Neural progenitor cell (in vitro differentiated cells): ENCODE measurements around the gene C2orf72. TPM values are rescaled to one million over a fixed set of nuclear protein-coding genes. Genes with fewer than 3 reads are reported as not detected.

ENCODE experiments used
- DNase-seq: peaks from one replicate; pipeline ENCODE4 v3.0.0-alpha.2; 2016; ENCODE audit warnings: low spot score
- H2AFZ ChIP-seq: fragments of 200-600 bp; sonication (generic); replicated peaks from 2 replicates; pipeline ENCODE4 v1.6.1; 2016; ENCODE audit warnings: antibody characterized with exemption
- H3F3A ChIP-seq: fragments of 200-600 bp; sonication (generic); 2 replicates; pipeline ENCODE4 v1.6.1; 2016; ENCODE audit warnings: antibody characterized with exemption, low read depth
- H3K27ac ChIP-seq: fragments of 200-600 bp; sonication (generic); 2 replicates; pipeline ENCODE4 v1.5.1; 2016; ENCODE audit warnings: mild to moderate bottlenecking
- H3K27me3 ChIP-seq: fragments of 200-600 bp; sonication (generic); 2 replicates; pipeline ENCODE4 v1.6.1; 2016; ENCODE audit warnings: mild to moderate bottlenecking, moderate library complexity
- H3K36me3 ChIP-seq: fragments of 200-600 bp; sonication (generic); 2 replicates; pipeline ENCODE4 v1.5.1; 2016
- H3K4me1 ChIP-seq: fragments of 200-600 bp; sonication (generic); 2 replicates; pipeline ENCODE4 v1.6.1; 2016; ENCODE audit warnings: mixed run types
- H3K4me2 ChIP-seq: fragments of 200-600 bp; sonication (generic); 2 replicates; pipeline ENCODE4 v1.6.1; 2016
- H3K4me3 ChIP-seq: fragments of 200-600 bp; sonication (generic); 2 replicates; pipeline ENCODE4 v1.5.1; 2016
- H3K79me2 ChIP-seq: fragments of 200-600 bp; sonication (generic); 2 replicates; pipeline ENCODE4 v1.6.1; 2016; ENCODE audit warnings: low read depth
- H3K9ac ChIP-seq: fragments of 200-600 bp; sonication (generic); 2 replicates; pipeline ENCODE4 v1.6.1; 2016
- H3K9me3 ChIP-seq: fragments of 200-600 bp; sonication (generic); 2 replicates; pipeline ENCODE4 v1.5.1; 2016; ENCODE audit warnings: low read depth
- H4K20me1 ChIP-seq: fragments of 200-600 bp; sonication (generic); 2 replicates; pipeline ENCODE4 v1.6.1; 2016; ENCODE audit warnings: low read depth
- H3K27ac Mint-ChIP-seq: 3 replicates; pipeline ENCODE4 v1.8.0; 2021; ENCODE audit warnings: mixed read lengths
- H3K27me3 Mint-ChIP-seq: 2 replicates; pipeline ENCODE4 v1.8.0; 2022; ENCODE audit warnings: low read depth, mild to moderate bottlenecking, inconsistent platforms, moderate library complexity, mixed read lengths; ENCODE audit not compliant: insufficient read depth
- H3K36me3 Mint-ChIP-seq: 3 replicates; pipeline ENCODE4 v1.8.0; 2021; ENCODE audit warnings: mixed read lengths
- H3K4me1 Mint-ChIP-seq: 3 replicates; pipeline ENCODE4 v1.8.0; 2021; ENCODE audit warnings: mixed read lengths
- H3K4me3 Mint-ChIP-seq: 3 replicates; pipeline ENCODE4 v1.8.0; 2021; ENCODE audit warnings: mild to moderate bottlenecking, moderate library complexity, mixed read lengths
- H3K9me3 Mint-ChIP-seq: 3 replicates; pipeline ENCODE4 v1.8.0; 2020; ENCODE audit warnings: mixed read lengths
- EZH2 ChIP-seq: fragments of 200-600 bp; sonication (generic); IDR thresholded peaks from 2 replicates; pipeline ENCODE4 v1.6.1; 2017; ENCODE audit warnings: antibody characterized with exemption, mild to moderate bottlenecking, moderate library complexity
- EZH2phosphoT487 ChIP-seq: fragments of 200-600 bp; sonication (generic); IDR thresholded peaks from 2 replicates; pipeline ENCODE4 v1.6.1; 2017; ENCODE audit warnings: antibody characterized with exemption
- total RNA-seq: library from RNA; depleted of rRNA; stranded (reverse); fragments of >200 nt; gene quantifications from 2 replicates; pipeline ENCODE4 v1.2.3, GENCODE V29; 2015; ENCODE audit warnings: low replicate concordance
- TF ChIP-seq, protein P1 (sequence below): fragments of 200-600 bp; sonication (generic); IDR thresholded peaks from 2 replicates; pipeline ENCODE4 v1.5.1; 2017; ENCODE audit warnings: antibody characterized with exemption, mild to moderate bottlenecking

Gene C2orf72
- total RNA-seq, 1 donor from 2014 or later, result 2.4 TPM

DNA sequence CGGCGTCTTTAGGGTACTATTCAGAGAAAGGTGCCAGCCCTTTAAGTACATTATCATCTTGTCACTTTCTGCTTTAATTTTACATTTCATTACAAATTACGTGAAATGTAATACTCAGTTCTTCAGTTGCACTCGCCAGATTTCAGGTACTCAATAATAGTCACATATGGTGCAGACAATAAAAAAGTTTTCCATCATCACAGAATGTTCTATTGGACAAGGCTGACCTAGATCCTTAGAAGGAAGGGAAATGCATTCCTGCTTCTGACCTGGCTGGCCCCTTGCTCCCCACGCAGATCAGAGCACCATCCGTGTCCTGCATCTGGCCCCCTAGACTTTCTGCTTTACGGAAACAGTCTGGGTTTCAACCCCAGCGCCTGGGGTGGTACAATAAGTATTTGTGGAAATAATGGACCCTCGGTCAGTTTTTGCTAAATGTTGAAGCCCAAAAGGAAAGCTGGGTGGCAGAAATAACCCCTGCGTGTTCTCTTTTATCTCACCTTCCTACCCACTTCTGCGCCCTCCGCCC is 681 bp upstream of the C2orf72 start:
- no peaks in the 10 kb centered on the region for H3K79me2 ChIP-seq
- Mint-ChIP-seq H3K36me3 (no peaks in the 10 kb centered on the region), H3K27ac (no peak overlapping the region), H3K4me1 (peaks cover 9% of the 10 kb centered on the region), H3K27me3 (peaks cover 46% of the 10 kb centered on the region), H3K9me3 (no peaks in the 10 kb centered on the region), H3K4me3 (peak overlapping the region; percentile 79)
- H3K4me3 ChIP-seq, result no peak overlapping the region
- no peaks in the 10 kb centered on the region for H4K20me1 ChIP-seq
- DNase-seq, result no peak
- no peak overlapping the region for H2AFZ ChIP-seq
- H3K9me3 ChIP-seq, result no peaks in the 10 kb centered on the region
- H3K36me3 ChIP-seq, result no peaks in the 10 kb centered on the region
- no peak overlapping the region for H3K27ac ChIP-seq
- no peak for TF ChIP-seq EZH2
- TF ChIP-seq, protein P1, sequence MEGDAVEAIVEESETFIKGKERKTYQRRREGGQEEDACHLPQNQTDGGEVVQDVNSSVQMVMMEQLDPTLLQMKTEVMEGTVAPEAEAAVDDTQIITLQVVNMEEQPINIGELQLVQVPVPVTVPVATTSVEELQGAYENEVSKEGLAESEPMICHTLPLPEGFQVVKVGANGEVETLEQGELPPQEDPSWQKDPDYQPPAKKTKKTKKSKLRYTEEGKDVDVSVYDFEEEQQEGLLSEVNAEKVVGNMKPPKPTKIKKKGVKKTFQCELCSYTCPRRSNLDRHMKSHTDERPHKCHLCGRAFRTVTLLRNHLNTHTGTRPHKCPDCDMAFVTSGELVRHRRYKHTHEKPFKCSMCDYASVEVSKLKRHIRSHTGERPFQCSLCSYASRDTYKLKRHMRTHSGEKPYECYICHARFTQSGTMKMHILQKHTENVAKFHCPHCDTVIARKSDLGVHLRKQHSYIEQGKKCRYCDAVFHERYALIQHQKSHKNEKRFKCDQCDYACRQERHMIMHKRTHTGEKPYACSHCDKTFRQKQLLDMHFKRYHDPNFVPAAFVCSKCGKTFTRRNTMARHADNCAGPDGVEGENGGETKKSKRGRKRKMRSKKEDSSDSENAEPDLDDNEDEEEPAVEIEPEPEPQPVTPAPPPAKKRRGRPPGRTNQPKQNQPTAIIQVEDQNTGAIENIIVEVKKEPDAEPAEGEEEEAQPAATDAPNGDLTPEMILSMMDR, result no peak
- TF ChIP-seq EZH2phosphoT487, result peak; percentile 53
- peaks cover 91% of the 10 kb centered on the region for H3K27me3 ChIP-seq
- H3K9ac ChIP-seq, result no peak overlapping the region
- peaks cover 14% of the 10 kb centered on the region for H3F3A ChIP-seq
- H3K4me2 ChIP-seq, result peak overlapping the region; percentile 79
- H3K4me1 ChIP-seq, result no peaks in the 10 kb centered on the region

DNA sequence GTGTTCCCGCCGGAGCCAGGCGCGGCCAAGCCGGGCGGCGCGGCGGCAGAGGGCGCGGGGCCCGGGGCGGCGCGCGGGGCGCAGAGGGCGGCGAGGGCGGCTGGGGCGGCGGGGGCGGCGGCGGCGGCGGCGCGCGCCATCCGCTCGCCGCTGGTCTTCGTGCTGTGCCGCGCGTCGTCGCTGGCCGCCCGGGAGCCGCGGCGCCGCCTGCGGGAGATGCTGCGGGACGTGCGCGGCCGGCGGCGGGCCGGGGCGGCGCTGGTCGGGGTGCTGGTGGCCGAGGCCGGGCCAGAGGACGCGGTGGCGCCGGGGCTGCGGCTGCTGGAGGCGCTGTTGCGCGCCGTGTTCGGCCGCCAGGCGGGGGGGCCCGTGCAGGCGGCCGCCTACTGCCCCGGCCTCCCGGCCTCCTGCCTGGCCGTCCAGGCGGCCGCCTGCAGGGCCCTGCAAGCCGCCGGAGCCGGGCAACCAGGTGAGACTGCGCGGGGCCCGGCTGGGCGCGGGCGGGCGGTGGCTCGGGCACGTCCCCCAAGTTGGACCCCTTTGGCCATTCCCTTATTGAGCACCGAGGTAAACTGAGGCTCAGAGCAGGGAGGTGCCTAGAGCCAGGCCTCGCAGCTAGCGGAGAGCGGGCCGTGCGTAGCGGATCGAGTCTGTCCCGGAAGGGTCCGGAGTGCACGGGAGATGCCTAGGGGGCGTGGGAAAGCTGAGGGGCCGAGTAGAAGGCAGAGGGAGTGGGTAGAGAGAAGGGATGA is 584 bp downstream of the C2orf72 start:
- Mint-ChIP-seq H3K4me3 (peak overlapping the region; percentile 84), H3K27ac (no peak overlapping the region), H3K9me3 (no peaks in the 10 kb centered on the region), H3K36me3 (no peaks in the 10 kb centered on the region), H3K27me3 (peaks cover 43% of the 10 kb centered on the region), H3K4me1 (peaks cover 9% of the 10 kb centered on the region)
- H2AFZ ChIP-seq, result no peak overlapping the region
- H3K9me3 ChIP-seq, result no peaks in the 10 kb centered on the region
- H3K9ac ChIP-seq, result no peak overlapping the region
- H3K79me2 ChIP-seq, result no peaks in the 10 kb centered on the region
- peaks cover 87% of the 10 kb centered on the region for H3K27me3 ChIP-seq
- H3K36me3 ChIP-seq, result no peaks in the 10 kb centered on the region
- peak overlapping the region; percentile 97 for H3K4me2 ChIP-seq
- H3K27ac ChIP-seq, result no peak overlapping the region
- H4K20me1 ChIP-seq, result no peaks in the 10 kb centered on the region
- H3K4me3 ChIP-seq, result peak overlapping the region; percentile 59
- peak; percentile 57 for TF ChIP-seq EZH2phosphoT487
- peak; percentile 72 for TF ChIP-seq EZH2
- TF ChIP-seq, protein P1, result peak; percentile 12
- peaks cover 14% of the 10 kb centered on the region for H3F3A ChIP-seq
- no peaks in the 10 kb centered on the region for H3K4me1 ChIP-seq
- DNase-seq, result peak; percentile 77

DNA sequence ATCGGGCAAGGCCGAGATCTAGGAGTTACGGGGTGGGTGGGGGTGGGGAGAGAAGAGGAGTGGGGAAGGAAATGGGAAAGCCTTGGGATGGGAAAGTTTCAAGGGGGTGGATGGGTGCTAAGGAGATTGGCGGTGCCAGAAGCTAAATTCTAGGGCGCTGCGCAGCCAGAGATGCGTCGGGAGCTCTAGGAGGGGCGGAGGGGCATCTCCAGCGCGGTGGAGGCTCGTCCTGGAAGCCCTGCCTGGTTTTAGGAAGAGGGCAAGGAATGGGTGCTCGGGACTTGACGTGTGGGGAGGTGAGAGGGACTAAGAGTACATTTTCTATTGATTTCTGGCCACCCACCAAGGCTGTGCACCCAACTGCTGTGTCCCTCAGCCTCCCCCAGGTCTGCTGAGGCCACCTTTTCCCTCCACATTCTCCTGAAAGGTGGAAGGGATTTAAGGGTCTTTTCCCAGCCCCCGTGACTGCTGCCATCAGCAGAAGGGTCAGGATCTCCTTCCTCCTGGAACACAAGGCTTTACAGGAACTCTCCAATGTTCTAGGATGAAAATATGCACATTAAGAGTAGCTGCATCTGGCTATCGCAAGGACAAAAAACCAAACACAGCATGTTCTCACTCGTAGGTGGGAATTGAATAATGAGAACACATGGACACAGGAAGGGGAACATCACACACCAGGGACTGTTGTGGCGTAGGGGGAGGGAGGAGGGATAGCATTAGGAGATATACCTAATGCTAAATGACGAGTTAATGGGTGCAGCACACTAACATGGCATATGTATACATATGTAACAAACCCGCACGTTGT is 1.4 kb downstream of the C2orf72 start:
- Mint-ChIP-seq H3K27ac (no peak overlapping the region), H3K36me3 (no peaks in the 10 kb centered on the region), H3K4me1 (peaks cover 9% of the 10 kb centered on the region), H3K9me3 (no peaks in the 10 kb centered on the region), H3K4me3 (peak overlapping the region; percentile 84), H3K27me3 (peaks cover 43% of the 10 kb centered on the region)
- H3K9me3 ChIP-seq, result no peaks in the 10 kb centered on the region
- no peaks in the 10 kb centered on the region for H4K20me1 ChIP-seq
- no peaks in the 10 kb centered on the region for H3K79me2 ChIP-seq
- no peak overlapping the region for H3K27ac ChIP-seq
- H2AFZ ChIP-seq, result no peak overlapping the region
- H3K27me3 ChIP-seq, result peaks cover 79% of the 10 kb centered on the region
- DNase-seq, result peak; percentile 28
- H3K4me3 ChIP-seq, result peak overlapping the region; percentile 59
- TF ChIP-seq, protein P1, result no peak
- TF ChIP-seq EZH2phosphoT487 (peak; percentile 49), EZH2 (peak; percentile 55)
- peak overlapping the region; percentile 97 for H3K4me2 ChIP-seq
- H3K9ac ChIP-seq, result no peak overlapping the region
- H3F3A ChIP-seq, result peaks cover 14% of the 10 kb centered on the region
- H3K4me1 ChIP-seq, result no peaks in the 10 kb centered on the region
- H3K36me3 ChIP-seq, result no peaks in the 10 kb centered on the region
